Activated CD4-positive, alpha-beta T cell treated with anti-CD3 and anti-CD28 coated beads, Interleukin-2, Interleukin-6, amounts not matched to agents 100 ng/mL and 50 ng/mL, durations not matched to agents 16 hours and 8 hours (primary cell): Measurements from ENCODE around the gene ZWILCH.

Source experiments
- DNase-seq: peaks from one replicate; pipeline ENCODE4 v3.0.0-alpha.2; 2020

Gene ZWILCH

DNA sequence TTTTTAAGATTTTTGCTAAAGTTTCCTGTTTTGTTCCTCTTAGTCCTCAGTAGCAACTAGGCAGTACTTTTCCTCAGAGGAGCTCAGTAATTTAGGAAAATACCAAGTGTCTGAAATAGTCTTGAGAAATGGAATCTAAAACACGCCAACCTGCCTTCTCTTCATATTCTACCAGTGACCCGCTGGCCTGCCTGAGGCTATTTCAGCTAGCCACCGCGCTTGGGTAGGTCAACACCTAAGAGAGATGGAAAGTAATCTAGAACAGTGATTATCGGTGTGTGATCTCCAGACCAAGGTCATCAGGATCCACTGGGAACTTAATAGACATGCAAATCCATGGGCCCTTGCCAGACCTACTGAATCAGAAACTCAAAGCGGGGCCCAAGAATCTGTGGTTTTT, 53.1 kb downstream of the ZWILCH start:
- DNase-seq, result no peak

DNA sequence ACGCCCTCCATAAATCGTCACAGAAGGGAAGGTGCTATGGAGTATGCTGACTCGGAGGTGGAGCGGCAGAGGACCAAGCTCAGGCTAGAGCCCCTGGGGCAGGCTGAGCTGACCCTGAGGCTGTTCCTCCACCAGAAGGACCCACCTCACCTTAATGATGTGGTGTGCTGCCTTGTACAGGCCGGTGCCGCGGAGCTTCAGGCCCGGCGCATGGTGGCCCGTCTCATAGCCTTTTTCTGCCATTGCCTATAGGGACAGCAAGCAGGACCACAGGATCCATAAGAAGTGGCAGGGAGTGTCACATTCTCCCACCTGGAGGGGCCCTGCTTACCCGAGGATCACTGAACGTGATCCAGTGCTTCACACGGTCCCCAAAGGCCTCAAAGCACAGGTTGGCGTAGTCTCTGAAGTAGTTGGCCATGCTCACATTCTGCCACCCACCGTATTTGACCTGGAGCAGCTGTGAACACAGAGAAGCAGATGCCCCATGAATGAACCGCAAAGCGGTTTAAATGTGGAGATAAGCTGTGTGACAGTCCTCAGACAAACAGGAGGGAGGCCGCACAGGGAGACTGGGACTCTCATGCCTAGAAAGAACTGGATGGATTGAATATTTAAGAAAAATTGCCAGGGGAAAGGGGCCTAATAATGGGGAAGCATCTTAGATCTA, 55.9 kb downstream of the ZWILCH start:
- no peak for DNase-seq

DNA sequence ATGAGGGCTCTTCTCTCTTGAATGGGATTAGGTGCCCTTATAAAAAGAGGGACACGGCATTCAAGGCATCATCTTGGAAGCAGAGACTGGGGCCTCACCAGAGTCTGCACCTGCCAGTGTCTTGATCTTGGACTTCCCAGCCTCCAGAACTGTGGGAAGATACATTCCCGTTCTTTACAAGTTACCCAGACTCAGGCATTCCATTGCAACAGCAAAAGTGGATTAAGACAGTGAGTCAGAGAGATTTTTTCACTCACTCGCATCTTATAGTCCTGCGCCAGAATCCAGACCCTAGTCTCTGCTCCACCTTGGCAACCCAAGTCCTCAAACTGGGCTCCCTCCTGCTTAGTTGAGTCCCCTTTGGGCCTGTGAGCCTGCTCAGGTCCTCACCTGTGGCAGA, 58.0 kb downstream of the ZWILCH start:
- DNase-seq, result no peak

DNA sequence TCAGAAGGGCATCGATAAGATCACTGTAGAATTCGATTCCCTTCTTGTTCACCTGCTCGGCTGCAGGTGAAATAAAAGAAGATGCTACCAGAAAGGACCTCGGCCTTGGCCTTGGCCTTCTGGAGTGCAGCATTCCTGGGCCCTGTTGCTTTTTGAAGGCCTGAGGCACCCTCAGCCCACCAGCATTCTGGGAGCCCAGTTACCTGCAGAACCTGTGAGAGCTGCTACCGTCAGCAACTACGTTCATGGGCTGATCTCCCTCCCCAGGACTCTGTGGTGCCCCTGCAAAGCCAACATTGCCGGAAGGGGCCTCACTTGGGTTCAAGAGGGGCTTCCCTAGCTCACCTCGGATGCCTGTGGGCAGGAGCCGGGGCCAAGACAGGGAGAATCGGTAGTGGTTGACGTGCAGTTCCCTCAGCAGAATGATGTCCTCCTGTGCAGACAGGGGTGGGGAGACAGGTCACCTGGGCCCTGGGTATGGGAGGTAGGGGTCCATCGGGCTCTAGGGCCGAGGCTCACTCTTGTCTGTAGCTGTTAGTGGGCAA, 58.5 kb downstream of the ZWILCH start:
- no peak for DNase-seq

DNA sequence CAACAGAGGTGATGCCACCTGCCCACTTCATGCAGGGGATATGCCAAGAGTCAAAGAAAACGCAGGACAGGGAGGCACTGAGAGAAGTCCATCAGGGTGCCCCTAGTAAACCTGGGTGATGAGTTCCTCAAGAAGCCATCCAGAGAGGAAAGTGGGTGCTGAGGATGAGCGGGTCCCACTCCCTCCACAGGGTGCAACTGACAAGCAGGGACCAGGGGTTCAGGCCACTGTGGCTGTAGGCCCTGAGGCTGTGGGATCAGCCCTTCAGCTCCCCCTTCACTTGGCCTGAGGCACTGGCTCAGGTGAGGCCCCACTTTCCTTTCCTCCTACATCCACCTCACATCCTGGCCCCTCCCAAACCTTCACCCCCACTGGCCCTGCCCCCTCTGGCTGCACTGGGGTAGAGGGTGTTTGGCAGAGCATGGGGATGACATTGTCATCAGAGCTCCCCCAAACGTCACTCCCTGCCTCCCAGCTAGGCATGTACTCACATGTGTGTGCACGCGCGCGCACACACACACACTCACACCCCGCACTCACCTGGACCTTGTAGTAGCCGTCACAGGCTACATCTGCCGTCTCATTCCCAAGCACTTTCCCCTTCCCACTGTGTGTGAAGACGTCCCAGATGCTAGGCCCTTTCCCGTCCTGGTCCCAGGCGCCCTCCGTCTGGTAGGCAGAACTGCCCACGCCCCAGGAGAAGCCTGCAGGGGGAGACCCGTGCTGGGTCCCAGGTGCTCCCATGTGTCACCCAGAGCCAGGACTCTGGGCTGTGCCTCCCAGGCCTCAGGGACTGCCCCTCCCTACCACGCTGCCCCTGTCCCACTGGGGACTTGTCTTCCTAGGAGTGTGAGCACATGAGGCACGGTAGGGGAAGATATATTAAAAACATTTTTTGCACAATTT, 59.3 kb downstream of the ZWILCH start:
- no peak for DNase-seq

DNA sequence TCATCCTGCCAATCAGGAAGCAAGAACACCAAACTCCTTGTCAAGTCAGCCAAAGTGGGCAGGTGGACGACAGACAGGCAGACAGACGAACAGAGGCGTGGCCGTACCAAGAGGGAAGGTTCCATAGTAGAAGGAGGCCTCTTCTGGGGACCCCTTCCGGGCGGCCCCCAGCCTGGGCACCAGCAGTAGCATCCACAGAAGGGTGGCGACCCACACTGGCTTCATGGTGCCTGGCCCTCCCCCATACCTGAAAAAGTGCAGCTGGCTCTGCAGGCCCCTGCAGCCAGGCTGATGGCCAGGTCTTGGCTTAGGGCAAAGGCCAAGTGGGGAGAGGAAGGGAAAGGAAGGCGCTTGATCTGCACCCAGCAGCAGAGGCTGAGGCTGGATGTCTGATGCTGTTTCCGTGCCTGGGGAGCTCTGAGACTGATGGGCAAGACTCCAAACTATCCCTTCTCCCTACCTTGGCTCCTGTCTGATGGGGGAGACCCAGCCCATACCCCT, 60.1 kb downstream of the ZWILCH start:
- DNase-seq, result no peak

- DNase-seq, result no peak
Measured at GRCh38 chr15:66565741-66566144, 60.6 kb downstream of the ZWILCH start, which contains the start of gene LCTL. Gene LCTL, minus strand, starts transcription at chr15:66565998. Its CDS starts 633 bp downstream, at chr15:66565365.

GRCh38 chr15:66566963-66567531, 61.9 kb downstream of the ZWILCH start:
- DNase-seq, result peak; percentile 78

DNA sequence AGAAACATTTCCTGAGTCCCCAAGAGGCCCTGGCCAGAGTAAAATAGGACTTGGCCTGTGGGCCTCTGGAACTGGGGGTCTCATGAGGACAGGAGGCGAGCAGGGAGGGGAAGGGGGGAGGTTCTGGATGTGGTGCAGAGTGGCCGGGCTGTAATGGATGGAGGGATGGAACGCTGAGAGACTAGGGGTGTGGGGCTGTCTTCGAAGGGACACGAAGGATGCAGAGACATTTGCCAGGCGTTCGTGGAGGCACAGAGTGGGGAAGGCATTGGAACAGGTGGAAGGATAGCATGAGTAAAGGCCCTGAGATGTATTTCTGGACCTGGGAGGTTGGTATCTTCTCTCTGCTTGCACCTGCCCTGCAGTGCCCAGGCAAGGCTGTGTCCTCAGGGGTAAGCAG, 62.8 kb downstream of the ZWILCH start:
- DNase-seq, result no peak

GRCh38 chr15:66569461-66570137, 64.5 kb downstream of the ZWILCH start:
- no peak for DNase-seq

DNA sequence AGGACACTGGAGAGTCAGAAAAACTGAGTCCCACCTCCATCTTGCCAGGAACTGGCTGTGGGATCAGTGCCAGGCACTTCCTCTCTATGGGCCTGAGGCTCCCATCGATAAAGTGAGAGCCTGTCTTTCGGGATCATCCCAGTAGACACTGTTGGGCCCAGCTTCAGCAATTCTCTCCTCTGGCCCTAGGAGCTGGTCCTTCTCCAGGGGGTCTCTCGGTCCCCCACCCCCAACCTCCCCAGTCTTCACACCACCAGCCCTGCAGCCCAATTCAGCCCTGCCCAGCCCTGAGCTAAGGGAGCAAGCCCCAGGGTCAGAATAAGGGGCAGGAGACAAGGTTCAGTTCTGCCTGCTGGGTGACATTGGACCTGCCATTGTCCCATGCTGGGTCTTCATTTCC, 65.2 kb downstream of the ZWILCH start:
- no peak for DNase-seq

DNA sequence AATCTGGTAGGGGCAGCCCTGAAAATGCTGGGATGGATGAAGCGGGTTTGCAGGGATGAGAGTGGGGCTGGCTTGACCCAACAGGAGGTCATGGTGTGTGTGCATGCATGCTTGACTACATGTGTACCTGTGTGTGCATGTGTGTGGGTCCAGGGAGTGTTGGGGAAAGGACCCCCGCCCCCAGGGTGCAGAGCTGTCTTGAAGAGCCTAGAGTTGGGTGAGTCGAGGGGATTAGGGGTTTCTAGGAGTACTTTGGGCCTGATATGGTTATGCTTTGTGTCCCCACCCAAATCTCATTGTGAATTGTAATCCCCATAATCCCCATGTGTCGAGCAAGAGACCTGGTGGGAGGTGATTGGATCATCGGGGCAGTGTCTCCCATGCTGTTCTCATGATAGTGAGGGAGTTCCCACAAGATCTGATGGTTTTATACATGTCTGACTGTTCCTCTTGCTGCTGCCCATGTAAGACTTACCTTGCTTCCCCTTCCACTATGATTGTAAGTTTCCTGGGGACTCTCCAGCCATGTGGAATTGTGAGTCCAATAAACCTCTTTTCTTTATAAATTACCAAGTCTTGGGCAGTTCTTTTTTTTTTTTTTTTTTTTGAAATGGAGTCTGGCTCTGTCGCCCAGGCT, 65.8 kb downstream of the ZWILCH start:
- DNase-seq, result no peak

DNA sequence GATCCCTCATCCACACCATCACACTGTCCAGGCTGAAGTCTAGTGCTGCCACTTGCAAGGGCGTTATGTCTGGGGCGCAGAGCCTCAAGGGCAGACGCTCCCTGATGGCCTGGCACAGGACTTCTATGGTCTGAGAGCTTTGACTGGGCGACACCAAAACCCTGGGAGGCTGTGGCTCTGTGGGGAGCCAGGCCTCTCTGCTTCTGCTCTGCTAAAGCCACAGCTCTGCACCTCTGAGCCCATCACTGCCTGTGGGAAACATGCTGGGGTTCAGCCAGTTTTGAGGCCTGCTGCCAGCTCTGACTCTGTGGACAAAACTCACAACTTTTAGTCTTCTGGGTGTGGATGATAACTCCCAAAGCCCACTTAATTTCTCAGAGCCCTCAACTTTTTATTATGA, 67.0 kb downstream of the ZWILCH start:
- no peak for DNase-seq

GRCh38 chr15:66573348-66573718, 68.2 kb downstream of the ZWILCH start:
- DNase-seq, result no peak

- no peak for DNase-seq
Measured at GRCh38 chr15:66573719-66574595, 68.8 kb downstream of the ZWILCH start.

DNA sequence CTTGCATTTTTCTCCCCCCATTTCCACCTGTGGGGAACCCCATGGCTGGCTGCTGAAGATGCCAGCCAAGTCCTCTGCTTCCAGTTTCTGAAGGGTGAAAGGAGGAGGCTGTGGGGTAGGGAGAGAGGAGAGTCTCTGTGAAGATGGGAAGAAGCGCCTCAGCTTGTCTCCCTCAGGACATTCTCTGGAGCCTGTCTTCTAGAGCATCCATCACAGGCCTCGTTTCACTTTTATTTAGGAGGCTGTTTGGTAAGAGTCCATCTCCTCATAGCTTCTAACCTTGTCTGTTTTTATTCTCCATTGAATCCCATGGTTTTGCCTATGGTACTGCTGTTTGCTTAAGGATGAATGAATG, 69.4 kb downstream of the ZWILCH start:
- DNase-seq, result no peak

GRCh38 chr15:66578286-66578875, 73.3 kb downstream of the ZWILCH start:
- DNase-seq, result peak; percentile 36

DNA sequence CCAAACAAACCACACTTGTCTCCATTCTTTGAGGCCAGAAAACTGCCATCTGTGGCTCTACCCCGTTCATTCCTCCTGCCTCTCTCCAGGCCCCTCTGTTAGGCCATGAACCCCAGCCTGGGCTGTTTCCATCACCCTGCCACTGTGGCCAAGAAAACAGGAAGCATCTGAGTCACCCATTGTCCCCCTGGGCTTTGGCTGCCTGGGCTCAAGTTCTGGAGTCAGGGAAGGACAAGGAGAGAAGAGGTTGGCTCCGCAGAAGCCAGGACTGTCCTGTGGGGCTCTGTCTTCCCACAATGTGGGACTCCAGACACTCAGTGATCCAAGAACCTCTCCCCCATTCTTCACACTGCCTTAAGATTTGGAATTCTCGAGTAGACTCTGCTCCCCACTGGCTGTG, 75.5 kb downstream of the ZWILCH start:
- DNase-seq, result no peak

GRCh38 chr15:66581972-66582537, 76.9 kb downstream of the ZWILCH start:
- no peak for DNase-seq

GRCh38 chr15:66586155-66586976, 81.2 kb downstream of the ZWILCH start:
- DNase-seq, result no peak
